ENCODE data around the gene TEX52. TPM values are rescaled to one million over a fixed set of nuclear protein-coding genes. Genes with fewer than 3 reads are reported as not detected.

The TEX52 gene
- total RNA-seq, 1 donor from 2014 or later, result not detected

DNA sequence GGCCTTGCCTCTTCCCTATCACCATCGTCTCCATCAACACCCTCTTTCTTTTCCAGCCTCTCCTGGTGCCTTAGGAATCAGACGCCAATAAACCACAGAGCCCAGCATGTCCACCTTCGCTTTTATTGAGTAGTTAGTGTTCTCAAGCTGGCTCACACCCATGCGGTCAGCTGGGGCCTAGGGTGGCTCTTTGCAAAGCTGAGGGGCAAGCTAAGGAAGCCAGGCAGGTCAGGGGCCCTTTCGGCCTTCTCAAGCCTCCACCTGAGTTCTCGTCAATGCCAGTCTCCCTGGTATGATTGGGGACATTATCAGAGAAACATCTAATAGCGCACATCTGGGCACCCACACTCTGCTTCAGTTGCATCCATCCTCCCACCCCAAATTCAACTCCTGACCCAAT lies 737 bp upstream of the TEX52 start:
- no peak for TF ChIP-seq POLR2AphosphoS5 (IDR thresholded peaks at IDR 0.05; ENCODE audit: insufficient read depth in 1 of 2, low read depth in 1 of 2)
- no peak for TF ChIP-seq POLR2A (IDR thresholded peaks at IDR 0.05)
- TF ChIP-seq, protein P1, sequence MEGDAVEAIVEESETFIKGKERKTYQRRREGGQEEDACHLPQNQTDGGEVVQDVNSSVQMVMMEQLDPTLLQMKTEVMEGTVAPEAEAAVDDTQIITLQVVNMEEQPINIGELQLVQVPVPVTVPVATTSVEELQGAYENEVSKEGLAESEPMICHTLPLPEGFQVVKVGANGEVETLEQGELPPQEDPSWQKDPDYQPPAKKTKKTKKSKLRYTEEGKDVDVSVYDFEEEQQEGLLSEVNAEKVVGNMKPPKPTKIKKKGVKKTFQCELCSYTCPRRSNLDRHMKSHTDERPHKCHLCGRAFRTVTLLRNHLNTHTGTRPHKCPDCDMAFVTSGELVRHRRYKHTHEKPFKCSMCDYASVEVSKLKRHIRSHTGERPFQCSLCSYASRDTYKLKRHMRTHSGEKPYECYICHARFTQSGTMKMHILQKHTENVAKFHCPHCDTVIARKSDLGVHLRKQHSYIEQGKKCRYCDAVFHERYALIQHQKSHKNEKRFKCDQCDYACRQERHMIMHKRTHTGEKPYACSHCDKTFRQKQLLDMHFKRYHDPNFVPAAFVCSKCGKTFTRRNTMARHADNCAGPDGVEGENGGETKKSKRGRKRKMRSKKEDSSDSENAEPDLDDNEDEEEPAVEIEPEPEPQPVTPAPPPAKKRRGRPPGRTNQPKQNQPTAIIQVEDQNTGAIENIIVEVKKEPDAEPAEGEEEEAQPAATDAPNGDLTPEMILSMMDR (IDR thresholded peaks at IDR 0.05), result no peak
- H3K27me3 ChIP-seq, result no peaks in the 10 kb centered on the region
- no peak for DNase-seq (ENCODE audit: extremely low spot score in 2 of 2)
- no peaks in the 10 kb centered on the region for H3K36me3 ChIP-seq
- H3K9me3 ChIP-seq, result no peaks in the 10 kb centered on the region
- no peak overlapping the region for H3K27ac ChIP-seq
- intact Hi-C loops (cut with DNase I), result no loop called here
- no peaks in the 10 kb centered on the region for H3K4me1 ChIP-seq
- no peak overlapping the region for H3K4me3 ChIP-seq

DNA sequence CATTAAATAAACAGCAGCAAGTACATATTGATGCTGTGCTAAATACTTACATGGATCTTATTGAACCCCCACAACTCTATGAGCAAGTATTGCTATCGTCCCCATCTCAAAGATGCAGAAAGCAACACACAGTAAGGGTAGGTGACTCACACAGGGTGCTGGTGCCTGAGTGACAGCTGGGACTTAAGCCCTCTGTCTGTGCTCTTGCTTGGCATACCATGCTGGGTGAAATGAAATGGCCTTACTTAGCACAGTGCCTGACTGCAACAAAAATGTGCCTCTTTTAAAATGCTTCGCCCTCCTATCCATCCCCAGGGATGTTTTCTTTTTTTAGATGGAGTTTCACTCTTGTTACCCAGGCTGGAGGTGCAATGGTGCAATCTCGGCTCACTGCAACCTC lies 788 bp downstream of the TEX52 start:
- Histone ChIP-seq H3K36me3 (no peaks in the 10 kb centered on the region), H3K27me3 (no peaks in the 10 kb centered on the region), H3K27ac (no peak overlapping the region), H3K4me1 (no peaks in the 10 kb centered on the region), H3K9me3 (no peaks in the 10 kb centered on the region), H3K4me3 (no peak overlapping the region)
- DNase-seq (ENCODE audit: extremely low spot score in 2 of 2), result no peak
- intact Hi-C loops (cut with DNase I), result no loop called here
- TF ChIP-seq POLR2A (IDR thresholded peaks at IDR 0.05), result no peak
- TF ChIP-seq, protein P1 (IDR thresholded peaks at IDR 0.05), result no peak
- TF ChIP-seq POLR2AphosphoS5 (IDR thresholded peaks at IDR 0.05; ENCODE audit: insufficient read depth in 1 of 2, low read depth in 1 of 2), result no peak

DNA sequence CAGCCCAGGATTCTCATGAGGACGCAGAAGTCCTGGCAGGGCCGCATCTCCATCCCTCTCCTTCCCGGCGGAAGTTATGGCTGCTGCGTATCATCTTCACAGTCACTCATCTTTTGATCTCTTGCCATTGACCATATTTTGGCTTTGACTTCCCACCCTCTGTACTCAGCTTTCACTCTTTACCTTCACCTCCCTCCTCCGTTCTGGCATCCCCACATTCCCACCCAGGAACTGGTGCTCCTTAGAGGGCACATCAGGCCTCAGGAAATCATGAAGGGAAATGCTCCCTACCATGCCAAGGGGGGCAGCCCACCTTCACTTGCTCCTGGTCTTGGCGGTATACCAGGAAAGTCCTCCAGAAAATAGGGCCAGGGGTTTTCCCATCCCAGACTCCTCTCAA lies 1.3 kb downstream of the TEX52 start:
- no peaks in the 10 kb centered on the region for H3K36me3 ChIP-seq
- H3K27ac ChIP-seq, result no peak overlapping the region
- TF ChIP-seq, protein P1 (IDR thresholded peaks at IDR 0.05), result no peak
- TF ChIP-seq POLR2A (IDR thresholded peaks at IDR 0.05) (no peak), POLR2AphosphoS5 (IDR thresholded peaks at IDR 0.05; ENCODE audit: insufficient read depth in 1 of 2, low read depth in 1 of 2) (no peak)
- DNase-seq (ENCODE audit: extremely low spot score in 2 of 2), result no peak
- no peaks in the 10 kb centered on the region for H3K9me3 ChIP-seq
- intact Hi-C loops (cut with DNase I), result no loop called here
- no peak overlapping the region for H3K4me3 ChIP-seq
- no peaks in the 10 kb centered on the region for H3K4me1 ChIP-seq
- no peaks in the 10 kb centered on the region for H3K27me3 ChIP-seq

DNA sequence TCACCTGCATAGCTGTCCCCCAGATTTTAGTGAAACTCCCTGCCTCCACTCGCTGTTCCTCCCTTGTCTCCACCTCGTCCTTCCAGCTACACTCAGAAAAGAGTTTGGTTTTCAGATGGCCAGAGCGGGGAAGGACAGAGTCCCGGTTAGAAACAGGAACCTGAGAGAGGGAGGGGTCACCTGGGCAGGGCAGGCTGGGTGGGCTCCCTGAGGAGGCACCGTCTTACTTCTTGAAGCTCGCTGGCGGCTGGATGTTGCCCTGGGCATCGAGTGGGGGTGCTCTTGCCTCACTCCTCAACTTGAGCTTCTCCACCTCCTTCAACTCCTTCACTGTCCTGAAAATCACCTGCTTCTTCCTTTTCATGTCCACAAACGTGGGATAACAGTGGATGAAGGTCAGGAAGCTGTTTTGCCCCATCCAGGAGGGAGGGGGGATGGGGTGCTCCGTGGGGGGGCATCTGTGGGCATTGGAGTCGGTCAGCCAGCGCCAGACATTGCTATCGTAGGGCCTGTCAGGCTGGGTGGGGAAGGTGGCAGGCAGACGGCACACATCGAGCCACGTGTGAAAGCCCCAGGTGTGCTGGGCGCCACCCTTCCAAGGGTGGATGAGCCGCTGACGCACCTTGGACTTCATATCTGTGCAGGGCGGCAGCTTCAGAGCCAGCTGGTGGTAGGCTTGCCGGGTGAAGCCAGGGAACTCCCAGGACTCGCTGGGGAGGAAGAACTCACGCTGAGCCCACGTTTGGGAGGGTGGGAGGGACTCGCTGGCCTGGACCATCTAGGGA lies 2.0 kb downstream of the TEX52 start:
- intact Hi-C loops (cut with DNase I), result no loop called here
- H3K27ac ChIP-seq, result no peak overlapping the region
- H3K9me3 ChIP-seq, result no peaks in the 10 kb centered on the region

DNA sequence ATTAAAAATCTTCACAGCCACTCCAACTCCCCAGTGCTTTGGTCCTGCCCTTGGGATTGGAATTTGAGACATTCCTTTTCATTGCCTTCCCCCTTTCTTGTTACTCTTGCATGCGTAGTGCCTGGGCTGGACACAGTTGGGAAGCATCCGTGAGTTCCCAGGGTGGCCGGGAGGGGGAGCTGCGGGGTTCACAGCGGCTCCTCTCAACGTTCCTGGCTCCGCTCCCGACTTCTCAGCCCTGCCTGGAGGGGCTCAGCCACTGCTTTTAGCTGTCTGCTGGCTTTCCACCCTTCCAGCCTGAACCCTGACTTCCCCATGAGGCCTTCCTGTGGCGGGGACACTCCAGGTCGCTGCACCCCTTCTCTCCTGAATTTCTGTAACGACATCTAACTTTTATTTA lies 3.2 kb downstream of the TEX52 start:
- TF ChIP-seq, protein P1 (IDR thresholded peaks at IDR 0.05), result peak; percentile 27 to 79 (median 72)
- TF ChIP-seq POLR2A (IDR thresholded peaks at IDR 0.05), result no peak
- H3K27ac ChIP-seq, result no peak overlapping the region
- no peaks in the 10 kb centered on the region for H3K9me3 ChIP-seq
- intact Hi-C loops (cut with DNase I), result no loop called here
- no peak overlapping the region for H3K4me3 ChIP-seq
- no peaks in the 10 kb centered on the region for H3K36me3 ChIP-seq
- H3K27me3 ChIP-seq, result no peaks in the 10 kb centered on the region
- H3K4me1 ChIP-seq, result no peaks in the 10 kb centered on the region
- no peak for DNase-seq (ENCODE audit: extremely low spot score in 2 of 2)

More for the DNA sequence above, 2.0 kb downstream of the TEX52 start:
- no peaks in the 10 kb centered on the region for H3K36me3 ChIP-seq
- H3K27me3 ChIP-seq, result no peaks in the 10 kb centered on the region
- H3K4me1 ChIP-seq, result no peaks in the 10 kb centered on the region
- no peak for DNase-seq (ENCODE audit: extremely low spot score in 2 of 2)
- TF ChIP-seq POLR2A (IDR thresholded peaks at IDR 0.05) (no peak), POLR2AphosphoS5 (IDR thresholded peaks at IDR 0.05; ENCODE audit: insufficient read depth in 1 of 2, low read depth in 1 of 2) (no peak)
- TF ChIP-seq, protein P1 (IDR thresholded peaks at IDR 0.05), result no peak
- no peak overlapping the region for H3K4me3 ChIP-seq

Data from vagina (tissue), 2 donors.